Thoracic aorta (tissue), 2 donors: ENCODE data around the gene KCNAB1. TPM values are rescaled to one million over a fixed set of nuclear protein-coding genes. Genes with fewer than 3 reads are reported as not detected.

ENCODE experiments used
- ATAC-seq: fragments of 150-250 bp; one replicate; pipeline ENCODE4 v1.8.0; 2017; ENCODE audit warnings: low read depth; ENCODE audit not compliant: insufficient number of reproducible peaks, low FRiP score
- DNase-seq: peaks from one replicate; pipeline ENCODE4 v3.0.0-alpha.2; 2020; ENCODE audit warnings: low spot score
- H3K27ac ChIP-seq, 2 donors: fragments of 200-600 bp; sonication (generic); 1 replicate in 1 of 2; 2 replicates in 1 of 2; pipeline ENCODE4 v1.5.1; 2016; ENCODE audit warnings: mild to moderate bottlenecking in 2 of 2, moderate library complexity in 2 of 2
- H3K27me3 ChIP-seq: fragments of 200-600 bp; sonication (generic); replicated peaks from 2 replicates; pipeline ENCODE4 v1.6.0; 2016; ENCODE audit warnings: mild to moderate bottlenecking; ENCODE audit not compliant: insufficient read depth
- H3K36me3 ChIP-seq: fragments of 200-600 bp; sonication (generic); one replicate; pipeline ENCODE4 v1.5.1; 2016
- H3K4me1 ChIP-seq, 2 donors: fragments of 200-600 bp; sonication (generic); 1 replicate in 1 of 2; 2 replicates in 1 of 2; pipeline versions ENCODE4 v1.5.1 to v1.6.0; 2016; ENCODE audit warnings: low read depth in 2 of 2, mild to moderate bottlenecking in 1 of 2; ENCODE audit not compliant: control insufficient read depth in 1 of 2
- H3K4me3 ChIP-seq: fragments of 200-600 bp; sonication (generic); 2 replicates; pipeline ENCODE4 v1.5.1; 2016; ENCODE audit warnings: mild to moderate bottlenecking
- H3K9me3 ChIP-seq: fragments of 200-600 bp; sonication (generic); 2 replicates; pipeline ENCODE4 v1.5.1; 2016
- total RNA-seq, 2 donors: library from RNA; depleted of rRNA; stranded (reverse); fragments of >200 nt; gene quantifications; one replicate each; pipeline versions ENCODE4 v1.1.0 to v1.2.3, GENCODE V29; 2016
- TF ChIP-seq, protein P1 (sequence below): fragments of 200-600 bp; sonication (generic); IDR thresholded peaks from one replicate; pipeline ENCODE4 v1.5.1; 2019; ENCODE audit warnings: antibody characterized with exemption

Gene KCNAB1
- total RNA-seq, 2 donors from 2014 or later: 12.2 to 14.2 TPM

DNA sequence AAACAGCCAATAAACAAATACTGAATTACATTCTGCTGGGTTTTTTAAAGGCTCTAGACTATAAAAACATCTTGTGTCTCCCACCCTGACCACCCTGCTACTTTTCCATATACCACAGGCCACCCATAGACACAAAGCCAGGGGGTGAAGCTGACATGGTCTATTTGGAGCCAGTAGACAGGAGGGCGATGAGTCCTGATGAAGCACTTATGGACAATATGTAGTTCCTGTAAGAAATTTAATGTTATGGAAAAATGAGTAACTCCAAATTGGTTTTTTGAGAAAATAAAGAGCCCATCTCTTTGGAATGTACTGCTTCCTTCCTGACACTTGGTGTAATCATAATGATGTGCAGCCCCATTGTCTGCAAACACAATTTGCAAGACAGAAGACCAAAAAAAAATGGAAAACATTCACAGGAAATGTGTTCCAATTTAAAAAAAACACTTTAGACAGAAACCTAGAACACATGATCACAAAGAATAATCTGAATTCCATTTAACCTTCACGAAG lies 422.7 kb downstream of the KCNAB1 start:
- Histone ChIP-seq H3K36me3 (peaks cover 4% of the 10 kb centered on the region), H3K4me1 (peaks cover 14 to 74% of the 10 kb centered on the region in 2 donors), H3K4me3 (no peak overlapping the region), H3K27me3 (no peaks in the 10 kb centered on the region), H3K9me3 (no peaks in the 10 kb centered on the region), H3K27ac (peak overlapping the region; percentile 25 to 75)
- TF ChIP-seq, protein P1, sequence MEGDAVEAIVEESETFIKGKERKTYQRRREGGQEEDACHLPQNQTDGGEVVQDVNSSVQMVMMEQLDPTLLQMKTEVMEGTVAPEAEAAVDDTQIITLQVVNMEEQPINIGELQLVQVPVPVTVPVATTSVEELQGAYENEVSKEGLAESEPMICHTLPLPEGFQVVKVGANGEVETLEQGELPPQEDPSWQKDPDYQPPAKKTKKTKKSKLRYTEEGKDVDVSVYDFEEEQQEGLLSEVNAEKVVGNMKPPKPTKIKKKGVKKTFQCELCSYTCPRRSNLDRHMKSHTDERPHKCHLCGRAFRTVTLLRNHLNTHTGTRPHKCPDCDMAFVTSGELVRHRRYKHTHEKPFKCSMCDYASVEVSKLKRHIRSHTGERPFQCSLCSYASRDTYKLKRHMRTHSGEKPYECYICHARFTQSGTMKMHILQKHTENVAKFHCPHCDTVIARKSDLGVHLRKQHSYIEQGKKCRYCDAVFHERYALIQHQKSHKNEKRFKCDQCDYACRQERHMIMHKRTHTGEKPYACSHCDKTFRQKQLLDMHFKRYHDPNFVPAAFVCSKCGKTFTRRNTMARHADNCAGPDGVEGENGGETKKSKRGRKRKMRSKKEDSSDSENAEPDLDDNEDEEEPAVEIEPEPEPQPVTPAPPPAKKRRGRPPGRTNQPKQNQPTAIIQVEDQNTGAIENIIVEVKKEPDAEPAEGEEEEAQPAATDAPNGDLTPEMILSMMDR: no peak
- DNase-seq: no peak
- ATAC-seq: no peak

DNA sequence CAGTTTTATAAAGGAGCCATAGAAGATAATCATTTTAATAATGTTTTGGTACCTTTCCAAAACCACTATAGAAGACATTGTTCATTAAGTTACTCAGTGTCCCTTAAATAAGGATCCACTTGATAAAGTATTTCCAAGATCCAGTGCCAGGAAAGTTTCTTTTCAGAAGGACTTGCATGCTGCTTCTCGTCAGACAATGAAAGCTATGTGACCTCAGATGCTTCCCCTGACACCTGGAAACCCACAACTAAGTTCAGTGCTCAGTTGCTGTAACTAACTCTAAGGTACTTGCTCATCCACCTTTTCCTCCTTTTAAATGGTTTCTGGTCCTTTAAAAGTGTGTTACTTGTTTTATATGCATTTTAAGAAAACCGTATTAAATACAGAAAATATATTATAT lies 427.3 kb downstream of the KCNAB1 start:
- Histone ChIP-seq H3K27me3 (no peaks in the 10 kb centered on the region), H3K4me3 (no peak overlapping the region), H3K27ac (no peak overlapping the region), H3K4me1 (peaks cover 29 to 97% of the 10 kb centered on the region in 2 donors), H3K9me3 (no peaks in the 10 kb centered on the region), H3K36me3 (peaks cover 5% of the 10 kb centered on the region)
- ATAC-seq (no peak), DNase-seq (no peak)
- TF ChIP-seq, protein P1: no peak

DNA sequence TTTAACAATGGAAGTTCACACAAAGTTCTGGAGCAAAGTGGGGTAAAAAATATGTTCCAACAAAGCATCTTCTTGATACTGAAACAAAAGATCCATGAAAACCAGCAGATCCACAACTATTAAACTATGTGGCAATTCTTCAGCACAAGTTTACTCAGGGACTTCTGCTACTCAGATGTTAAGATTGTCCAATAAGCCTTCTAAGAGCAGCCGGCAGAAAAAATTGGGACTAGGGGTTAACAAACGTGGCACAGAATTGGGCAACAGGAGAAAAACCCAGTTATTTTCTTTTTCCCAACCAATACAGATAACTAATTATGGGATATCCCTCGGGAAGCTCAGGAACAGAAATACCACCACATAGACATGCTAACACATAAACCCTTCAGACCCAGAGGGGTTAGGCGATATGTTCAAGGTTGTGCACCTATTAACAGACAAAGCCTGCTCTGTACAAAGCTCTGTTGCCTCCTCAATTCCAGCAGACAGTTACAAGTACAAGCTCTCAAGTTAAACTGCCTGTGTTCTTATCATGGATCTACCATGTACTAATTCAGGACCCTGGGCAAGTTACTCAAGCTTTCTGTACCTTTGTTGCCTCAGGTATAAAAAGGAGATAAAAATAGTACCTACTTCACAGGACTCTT lies 427.8 kb downstream of the KCNAB1 start:
- ATAC-seq: no peak
- peaks cover 29 to 97% of the 10 kb centered on the region in 2 donors for H3K4me1 ChIP-seq
- TF ChIP-seq, protein P1: no peak
- no peak for DNase-seq
- no peaks in the 10 kb centered on the region for H3K9me3 ChIP-seq
- no peaks in the 10 kb centered on the region for H3K27me3 ChIP-seq
- H3K36me3 ChIP-seq: peaks cover 5% of the 10 kb centered on the region
- no peak overlapping the region for H3K27ac ChIP-seq
- H3K4me3 ChIP-seq: no peak overlapping the region

DNA sequence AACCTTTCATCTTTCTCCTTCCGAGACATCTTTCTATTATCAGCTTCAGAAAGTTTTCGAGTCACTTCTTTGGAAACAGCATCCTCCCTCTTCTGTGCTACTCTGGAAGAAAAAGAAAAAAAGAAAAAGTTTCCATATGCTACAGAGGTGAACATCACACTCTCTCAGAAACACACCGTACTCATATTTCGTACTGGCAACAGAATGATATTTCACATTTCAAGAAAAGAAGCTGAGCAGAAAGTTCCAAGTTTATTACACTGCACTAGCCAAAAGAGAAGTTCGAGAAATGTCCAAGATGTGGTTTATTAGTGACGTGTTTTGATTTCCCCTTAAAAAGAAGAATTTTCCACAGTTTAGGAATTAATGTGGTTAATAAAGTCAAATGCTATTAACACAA lies 428.5 kb downstream of the KCNAB1 start:
- ATAC-seq (no peak), DNase-seq (no peak)
- Histone ChIP-seq H3K27me3 (no peaks in the 10 kb centered on the region), H3K4me3 (no peak overlapping the region), H3K4me1 (peaks cover 23 to 97% of the 10 kb centered on the region in 2 donors), H3K36me3 (peaks cover 5% of the 10 kb centered on the region), H3K27ac (no peak overlapping the region), H3K9me3 (no peaks in the 10 kb centered on the region)
- TF ChIP-seq, protein P1: no peak

DNA sequence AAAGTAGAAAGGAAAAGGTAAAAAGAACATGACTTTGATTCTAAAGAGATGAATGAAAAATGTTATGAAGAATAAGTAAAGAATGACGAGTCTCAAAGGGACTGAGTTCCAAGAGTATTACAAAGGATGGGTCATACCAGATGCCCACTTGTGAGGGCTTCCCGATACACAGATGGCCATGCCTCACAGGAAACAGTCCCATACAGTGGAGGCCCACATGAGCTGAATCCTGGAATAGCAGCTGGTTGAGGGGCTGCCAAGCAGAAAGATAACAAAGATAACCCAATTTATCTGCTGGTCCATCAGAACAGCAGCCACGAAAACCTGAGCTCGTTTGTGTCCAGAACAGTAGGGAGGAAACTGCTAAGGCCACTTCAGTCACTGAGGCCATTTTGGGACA lies 430.9 kb downstream of the KCNAB1 start:
- TF ChIP-seq, protein P1: no peak
- ATAC-seq: no peak
- Histone ChIP-seq H3K9me3 (no peaks in the 10 kb centered on the region), H3K27ac (peak overlapping the region in 1 of 2 donors; percentile 27), H3K4me1 (peaks cover 22 to 76% of the 10 kb centered on the region in 2 donors), H3K27me3 (no peaks in the 10 kb centered on the region), H3K36me3 (peaks cover 5% of the 10 kb centered on the region), H3K4me3 (no peak overlapping the region)
- no peak for DNase-seq
